GM12878 (cell line): Measurements from ENCODE around the gene METTL1. TPM values are rescaled to one million over a fixed set of nuclear protein-coding genes. Genes with fewer than 3 reads are reported as not detected.

ENCODE experiments used
- ATAC-seq: fragments of 200-7000 bp; cut with Tn5 transposase; 3 replicates; pipeline ENCODE4 v1.9.1; 2020; ENCODE audit warnings: mild to moderate bottlenecking, moderate library complexity
- BruUV-seq: library from RNA; stranded (reverse); fragments of 400-500 nt; replicated peaks from 2 replicates; lab custom pipeline; 2021; lab: Mats Ljungman, UMichigan
- CTCF ChIA-PET: fragments of 300-600 bp; sonication (Branson Sonifier 250); formaldehyde crosslinking; extraction: SDS; loops from one replicate; lab custom pipeline; 2021; ENCODE audit warnings: inconsistent platforms; lab: Yijun Ruan, JAX
- POLR2A ChIA-PET: fragments of 350-600 bp; formaldehyde crosslinking; extraction: SDS; loops from one replicate; lab custom pipeline; 2021; ENCODE audit warnings: inconsistent platforms; lab: Charles Lee
- RAD21 ChIA-PET: fragments of 300-600 bp; sonication (Branson Sonifier 250); formaldehyde crosslinking; loops from one replicate; lab custom pipeline; 2023; ENCODE audit warnings: antibody characterized with exemption; ENCODE audit not compliant: unreplicated experiment; lab: Charles Lee
- SMC1A ChIA-PET: fragments of 300-600 bp; sonication (Branson Sonifier 250); formaldehyde crosslinking; loops from one replicate; lab custom pipeline; 2023; ENCODE audit not compliant: unreplicated experiment, uncharacterized antibody; lab: Charles Lee
- DNase-seq: peaks from one replicate; pipeline ENCODE4 v3.0.0-alpha.2; 2011; ENCODE audit warnings: low read depth, low spot score
- FAIRE-seq: peaks from 3 replicates; lab custom pipeline; 2011; peaks lifted over from hg19 to GRCh38; lab: Jason Lieb, UNC
- H2AFZ ChIP-seq: 2 replicates; pipeline ENCODE4 v1.6.0; 2011; ENCODE audit warnings: low read depth, low read length, control low read depth; ENCODE audit not compliant: control insufficient read depth
- H3K27ac ChIP-seq: 2 replicates; pipeline ENCODE4 v1.5.1; 2011; ENCODE audit warnings: control low read depth; ENCODE audit not compliant: control insufficient read depth, insufficient read depth
- H3K27me3 ChIP-seq, 2 experiments: replicated peaks in 1 of 2; 2 replicates each; pipeline versions ENCODE4 v1.6.0 to v1.6.1; 2011; ENCODE audit warnings: low read length in 1 of 2; ENCODE audit not compliant: control insufficient read depth in 2 of 2, insufficient read depth in 2 of 2
- H3K36me3 ChIP-seq, 2 experiments: 2 replicates each; pipeline ENCODE4 v1.5.1; 2011; ENCODE audit warnings: low read length in 1 of 2; ENCODE audit not compliant: control insufficient read depth in 2 of 2, insufficient read depth in 2 of 2
- H3K4me1 ChIP-seq: 2 replicates; pipeline ENCODE4 v1.6.1; 2011; ENCODE audit warnings: mild to moderate bottlenecking, low read length, moderate library complexity, mixed read lengths; ENCODE audit not compliant: control insufficient read depth, insufficient read depth
- H3K4me2 ChIP-seq: 2 replicates; pipeline ENCODE4 v1.6.0; 2011; ENCODE audit warnings: control low read depth; ENCODE audit not compliant: control insufficient read depth, insufficient read depth
- H3K4me3 ChIP-seq: fragments of 200-600 bp; sonication (generic); 2 replicates; pipeline ENCODE4 v1.5.1; 2016
- H3K79me2 ChIP-seq: 2 replicates; pipeline ENCODE4 v1.6.0; 2011; ENCODE audit warnings: low read length; ENCODE audit not compliant: control insufficient read depth, insufficient read depth
- H3K9ac ChIP-seq: 2 replicates; pipeline ENCODE4 v1.8.0; 2011; ENCODE audit warnings: low read length, control low read depth, mixed read lengths; ENCODE audit not compliant: control insufficient read depth, insufficient read depth
- H3K9me3 ChIP-seq: replicated peaks from 3 replicates; pipeline ENCODE4 v1.5.1; 2011; ENCODE audit warnings: mild to moderate bottlenecking, low read length; ENCODE audit not compliant: control insufficient read depth, insufficient read depth
- H4K20me1 ChIP-seq: 2 replicates; pipeline ENCODE4 v1.6.0; 2011; ENCODE audit not compliant: control insufficient read depth, insufficient read depth
- ASH2L ChIP-seq: fragments of 300-600, 200-600 bp; sonication (generic); IDR thresholded peaks from 2 replicates; pipeline ENCODE4 v1.6.1; 2017; ENCODE audit warnings: low read depth, mild to moderate bottlenecking, borderline replicate concordance
- ATF2 ChIP-seq: IDR thresholded peaks from 2 replicates; pipeline ENCODE4 v1.6.1; 2012; ENCODE audit warnings: low read length, inconsistent platforms
- BHLHE40 ChIP-seq, 2 experiments: fragments of 450-650 bp in 1 of 2; IDR thresholded peaks; 2 replicates each; pipeline ENCODE4 v1.6.1; 2011 to 2017; ENCODE audit warnings: low read depth in 2 of 2, borderline replicate concordance in 1 of 2, improper control_type of control experiment in 1 of 2, low read length in 1 of 2, mild to moderate bottlenecking in 1 of 2
- CTCF ChIP-seq, 3 experiments: IDR thresholded peaks in 2 of 3; conservative IDR thresholded peaks in 1 of 3; 2 replicates each; pipeline ENCODE4 v1.5.1; 2011; ENCODE audit warnings: low read depth in 3 of 3, low read length in 3 of 3, mild to moderate bottlenecking in 3 of 3, control low read depth in 2 of 3, moderate library complexity in 2 of 3, inconsistent platforms in 1 of 3, mixed read lengths in 1 of 3; ENCODE audit not compliant: control insufficient read depth in 2 of 3, insufficient read depth in 1 of 3; ENCODE audit errors: extremely low read depth in 1 of 3
- HDAC6 ChIP-seq: fragments of 200-600 bp; sonication (generic); IDR thresholded peaks from one replicate; pipeline ENCODE4 v1.8.0; 2017; ENCODE audit warnings: antibody characterized with exemption; ENCODE audit not compliant: unreplicated experiment
- IRF4 ChIP-seq: IDR thresholded peaks from 2 replicates; pipeline ENCODE4 v1.6.1; 2011; ENCODE audit warnings: low read depth, low read length
- MLLT1 ChIP-seq: fragments of 450-650 bp; IDR thresholded peaks from 2 replicates; pipeline ENCODE4 v1.6.1; 2016; ENCODE audit warnings: mild to moderate bottlenecking
- NFXL1 ChIP-seq: fragments of 450-650 bp; IDR thresholded peaks from 2 replicates; pipeline ENCODE4 v1.6.1; 2017; ENCODE audit warnings: antibody characterized with exemption, mild to moderate bottlenecking, borderline replicate concordance
- NFYB ChIP-seq: IDR thresholded peaks from 2 replicates; pipeline ENCODE4 v1.6.1; 2011; ENCODE audit warnings: low read depth, mild to moderate bottlenecking, low read length, improper control_type of control experiment, moderate library complexity; ENCODE audit not compliant: insufficient read depth
- PBX3 ChIP-seq: IDR thresholded peaks from 2 replicates; pipeline ENCODE4 v1.6.1; 2011; ENCODE audit warnings: mild to moderate bottlenecking, low read depth, low read length, moderate library complexity; ENCODE audit not compliant: insufficient replicate concordance
- POLR2A ChIP-seq: IDR thresholded peaks from 2 replicates; pipeline ENCODE4 v1.6.1; 2011; ENCODE audit warnings: low read depth, mild to moderate bottlenecking, low read length
- RAD51 ChIP-seq: fragments of 450-650 bp; IDR thresholded peaks from 2 replicates; pipeline ENCODE4 v1.6.1; 2016; ENCODE audit warnings: moderate library complexity, mild to moderate bottlenecking, inconsistent platforms
- RELA ChIP-seq: fragments of 450-650 bp; IDR thresholded peaks from 2 replicates; pipeline ENCODE4 v1.8.0; 2014; ENCODE audit warnings: borderline replicate concordance; ENCODE audit not compliant: partially characterized antibody
- SIX5 ChIP-seq: IDR thresholded peaks from 2 replicates; pipeline ENCODE4 v1.6.1; 2011; ENCODE audit warnings: mild to moderate bottlenecking, low read depth, low read length, moderate library complexity; ENCODE audit not compliant: severe bottlenecking
- SMAD5 ChIP-seq: IDR thresholded peaks from 2 replicates; pipeline ENCODE4 v1.6.1; 2016; ENCODE audit warnings: antibody characterized with exemption, low read depth
- WGBS: methylation state at CpG from one replicate; pipeline ENCODE4 v1.1.6; 2016; ENCODE audit warnings: low lambda C conversion rate; ENCODE audit not compliant: insufficient replicate concordance, insufficient coverage; ENCODE audit errors: missing lambda C conversion rate; 5-methylcytosine and 5-hydroxymethylcytosine counted together
- in situ Hi-C: fragments of 300-500 bp; cut with MboI; formaldehyde crosslinking; loops from 9 replicates; pipeline ENCODE4 v1.14.3; 2018; ENCODE audit warnings: mixed read lengths
- intact Hi-C: fragments of 100-400 bp; cut with micrococcal nuclease; formaldehyde crosslinking; loops from one replicate; pipeline ENCODE4 v1.14.2; 2022; ENCODE audit not compliant: unreplicated experiment
- polyA plus RNA-seq, 11 experiments: library from polyadenylated mRNA; depleted of rRNA in 4 of 11; unstranded in 6 of 11; stranded (reverse) in 5 of 11; fragments of >200 nt; fragmentation: Nextera tagmentation in 4 of 11; fragmentation: Illumina TruSeq in 1 of 11; extraction: Ambion mirVana in 4 of 11; extraction: Trizol in 1 of 11; gene quantifications; 1 replicate in 1 of 11; 2 replicates in 10 of 11; pipeline versions ENCODE4 v1.2.1 to v1.2.3, GENCODE V29; 2011 to 2016; ENCODE audit warnings: inconsistent platforms in 2 of 11, missing spikeins in 2 of 11, low read depth in 1 of 11
- total RNA-seq, 4 experiments: library from RNA; depleted of rRNA in 3 of 4; stranded (reverse); fragments of >200 nt in 3 of 4; fragmentation: Illumina TruSeq in 1 of 4; extraction: Trizol in 1 of 4; gene quantifications; 2 replicates each; pipeline versions ENCODE4 v1.2.1 to v1.2.3, GENCODE V29; 2013 to 2021

METTL1 gene
- total and polyA plus RNA-seq, 10 of the 15 experiments (the other 5 are each of a cell fraction or from before 2014, with no cell fraction given), result 11.3 to 44.3 (median 30.6) TPM

GRCh38 chr12:57765003-57765697, 6.8 kb downstream of the METTL1 start:
- Histone ChIP-seq H3K4me3 (peak overlapping the region; percentile 65; the same call in 1 of the 2 replicates), H3K79me2 (no peaks in the 10 kb centered on the region), H3K4me2 (peak overlapping the region; percentile 95), H3K36me3 (no peaks in the 10 kb centered on the region; a peak in 1 of 4 replicates), H3K9me3 (no peaks in the 10 kb centered on the region), H3K4me1 (peaks cover 22% of the 10 kb centered on the region), H3K27me3 (peaks cover 11 to 23% of the 10 kb centered on the region in 2 experiments; a peak in 3 of 4 replicates), H3K9ac (peak overlapping the region; percentile 20; the same call in 1 of the 2 replicates), H2AFZ (peak overlapping the region; percentile 81), H3K27ac (no peak overlapping the region), H4K20me1 (no peaks in the 10 kb centered on the region)
- SMC1A ChIA-PET, result interaction anchor here (1.7 kb wide), 1 partner anchor 9 kb away, joined by 5 read pairs; no protein-coding TSS in a partner anchor
- RAD21 ChIA-PET, result no interaction called here
- ATAC-seq (peak; percentile 84), DNase-seq (no peak), FAIRE-seq (no peak)
- intact Hi-C loops (no loop called here), in situ Hi-C loops (no loop called here)
- no TSS peak for BruUV-seq
- CTCF ChIA-PET, result interaction anchor here (0.7 to 7.3 kb wide), 5 partner anchors 10 to 120 kb away, joined by 3 to 62 read pairs (median 3); partner anchors contain the start of gene MARCHF9
- 4% methylated on average over 60 of the region's 60 CpGs for WGBS
- POLR2A ChIA-PET, result interaction anchor here (0.6 to 1.5 kb wide), 2 partner anchors 9 to 1089 kb away, joined by 4 to 5 read pairs; no protein-coding TSS in a partner anchor
- TF ChIP-seq IRF4, result no peak
- peak; percentile 56; the same call in 1 of the 2 replicates for TF ChIP-seq POLR2A
- no peak for TF ChIP-seq RELA
- no peak for TF ChIP-seq ATF2
- TF ChIP-seq ASH2L, result no peak
- no peak for TF ChIP-seq RAD51
- TF ChIP-seq SMAD5, result no peak
- no peak for TF ChIP-seq SIX5
- no peak for TF ChIP-seq PBX3
- no peak for TF ChIP-seq NFXL1
- TF ChIP-seq MLLT1, result no peak
- no peak for TF ChIP-seq NFYB
- TF ChIP-seq CTCF (IDR thresholded peaks at IDR 0.05 in 2 of 3, conservative IDR thresholded peaks at IDR 0.05 in 1 of 3; ENCODE audit: control insufficient read depth in 2 of 3, extremely low read depth in 1 of 3, insufficient read depth in 1 of 3, low read depth in 3 of 3, low read length in 3 of 3), result peak; percentile 35 to 45 (median 42)
- TF ChIP-seq HDAC6, result peak; percentile 54
- no peak; a peak in 1 of 4 replicates for TF ChIP-seq BHLHE40 (IDR thresholded peaks at IDR 0.05; ENCODE audit: borderline replicate concordance in 1 of 2, low read depth in 2 of 2, low read length in 1 of 2)
